ENCODE data around the gene OCIAD2.
"Not testable (repeated sequence)": the region's sequence is repeated elsewhere in the genome, so short reads cannot be mapped to it uniquely, and the experiment has no call there.

The OCIAD2 gene

DNA sequence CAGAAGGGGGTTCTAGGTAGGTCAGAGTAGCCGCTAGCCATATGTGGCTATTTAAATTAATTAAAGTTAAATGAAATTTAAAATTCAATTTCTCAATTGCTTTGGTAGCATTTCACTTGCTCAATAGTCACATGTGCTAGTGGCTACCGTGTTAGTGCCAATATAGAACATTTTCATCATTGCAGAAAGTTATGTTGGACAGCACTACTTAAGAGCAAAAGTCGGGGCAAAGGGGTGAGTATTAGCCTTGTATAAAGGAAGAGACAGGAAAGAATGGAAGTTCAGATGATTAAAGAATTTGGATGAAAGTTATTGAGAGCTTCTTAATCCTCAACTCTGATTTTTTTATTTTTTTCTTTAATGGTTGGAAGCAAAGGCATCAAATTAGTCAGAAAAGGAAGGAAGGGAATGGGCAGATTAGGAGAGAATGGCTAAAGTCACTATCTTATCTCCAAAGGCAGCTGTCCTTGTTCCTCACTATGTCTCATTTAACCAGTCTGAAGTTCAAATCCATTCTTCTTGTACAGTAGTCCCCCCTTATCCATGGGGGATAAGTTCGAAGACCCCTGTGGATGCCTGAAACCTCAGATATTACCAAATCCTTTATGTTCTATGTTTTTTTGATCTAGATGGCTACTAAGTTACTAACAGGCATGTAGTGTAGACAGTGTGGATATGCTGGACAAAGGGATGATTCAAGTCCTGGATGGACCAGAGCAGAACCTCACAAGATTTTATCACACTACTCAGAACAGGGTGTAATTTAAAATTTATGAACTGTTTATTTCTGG lies 52.8 kb downstream of the OCIAD2 start:
- TF ChIP-seq Cebpa-rat (IDR thresholded peaks at IDR 0.05): no peak
- Histone ChIP-seq H4K20me1 (peaks cover 0 to 4% (median 0%) of the 10 kb centered on the region in 11 experiments; a peak in 1 of 22 replicates), H3K27ac (no peak overlapping the region), H3K27me3 (no peaks in the 10 kb centered on the region), H3K4me1 (no peaks in the 10 kb centered on the region), H3K9ac (no peak overlapping the region), H3K4me3 (no peak overlapping the region), H3K4me2 (no peak overlapping the region), H3K9me3 (replicated peaks in 1 of 11) (no peaks in the 10 kb centered on the region), H3K36me3 (peaks cover 81 to 100% (median 95%) of the 10 kb centered on the region in 11 experiments)

DNA sequence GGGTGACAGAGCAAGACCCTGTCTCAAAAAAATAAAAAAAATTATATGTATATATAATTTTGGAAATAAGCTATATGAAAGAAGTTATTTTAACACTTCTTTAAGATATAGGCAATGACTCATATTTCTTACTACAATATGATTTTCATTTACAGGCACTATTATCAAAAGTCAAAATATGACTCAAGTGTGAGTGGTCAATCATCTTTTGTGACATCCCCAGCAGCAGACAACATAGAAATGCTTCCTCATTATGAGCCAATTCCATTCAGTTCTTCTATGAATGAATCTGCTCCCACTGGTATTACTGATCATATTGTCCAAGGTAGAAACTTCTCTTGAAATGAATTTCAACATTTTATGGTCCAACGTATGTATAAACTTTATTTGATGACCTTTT lies 54.9 kb downstream of the OCIAD2 start:
- H3K4me3 ChIP-seq: no peak overlapping the region
- H3K36me3 ChIP-seq: peaks cover 81 to 100% (median 93%) of the 10 kb centered on the region in 11 experiments
- TF ChIP-seq Cebpa-rat (IDR thresholded peaks at IDR 0.05): no peak
- no peak overlapping the region for H3K4me2 ChIP-seq
- H3K4me1 ChIP-seq: no peaks in the 10 kb centered on the region
- H3K27me3 ChIP-seq: no peaks in the 10 kb centered on the region
- H3K9ac ChIP-seq: no peak overlapping the region
- H3K9me3 ChIP-seq (replicated peaks in 1 of 11): peaks cover 0 to 7% (median 0%) of the 10 kb centered on the region in 11 experiments; a peak in 2 of 22 replicates
- peaks cover 0 to 4% (median 0%) of the 10 kb centered on the region in 11 experiments; a peak in 2 of 22 replicates for H4K20me1 ChIP-seq
- H3K27ac ChIP-seq: no peak overlapping the region

DNA sequence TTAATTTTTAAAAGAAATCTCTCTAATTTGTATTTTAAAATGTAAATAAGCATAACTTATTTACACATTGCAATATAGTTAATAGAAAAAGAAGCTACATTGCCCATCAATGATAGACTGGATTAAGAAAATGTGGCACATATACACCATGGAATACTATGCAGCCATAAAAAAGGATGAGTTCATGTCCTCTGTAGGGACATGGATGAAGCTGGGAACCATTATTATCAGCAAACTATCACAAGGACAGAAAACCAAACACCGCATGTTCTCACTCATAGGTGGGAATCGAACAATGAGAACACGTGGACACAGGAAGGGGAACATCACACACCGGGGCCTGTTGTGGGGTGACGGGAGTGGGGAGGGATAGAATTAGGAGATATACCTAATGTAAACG lies 57.8 kb downstream of the OCIAD2 start:
- H3K9me3 ChIP-seq (replicated peaks in 1 of 11); H3K4me1 ChIP-seq; H3K9ac ChIP-seq; H3K27me3 ChIP-seq; H3K27ac ChIP-seq; H3K4me2 ChIP-seq; H3K4me3 ChIP-seq: not testable (repeated sequence)
- peaks cover 90 to 100% (median 95%) of the 10 kb centered on the region in 11 experiments for H3K36me3 ChIP-seq
- peaks cover 0 to 13% (median 0%) of the 10 kb centered on the region in 11 experiments; a peak in 3 of 22 replicates for H4K20me1 ChIP-seq

DNA sequence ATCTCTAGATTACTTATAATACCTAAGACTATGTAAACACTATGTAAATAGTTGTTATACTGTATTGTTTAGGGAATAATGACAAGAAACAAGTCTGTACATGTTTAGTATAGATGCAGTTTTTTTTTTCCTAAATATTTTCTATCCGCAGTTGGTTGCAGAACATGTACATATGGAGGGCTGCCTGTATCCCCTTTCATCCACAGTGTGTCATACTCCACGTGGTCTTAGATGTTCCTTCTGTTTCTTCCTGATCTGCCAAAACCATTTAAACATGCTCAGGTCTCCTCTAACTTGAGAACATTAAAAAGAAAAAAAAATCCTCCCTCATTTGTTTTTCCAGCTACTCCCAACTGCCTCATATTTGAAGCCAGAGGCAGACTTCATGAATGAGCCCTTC lies 61.7 kb downstream of the OCIAD2 start:
- no peak overlapping the region for H3K4me3 ChIP-seq
- no peaks in the 10 kb centered on the region for H3K4me1 ChIP-seq
- TF ChIP-seq Cebpa-rat (IDR thresholded peaks at IDR 0.05): no peak
- no peak overlapping the region for H3K9ac ChIP-seq
- peaks cover 88 to 100% (median 95%) of the 10 kb centered on the region in 11 experiments for H3K36me3 ChIP-seq
- H3K27ac ChIP-seq: no peak overlapping the region
- no peaks in the 10 kb centered on the region for H3K27me3 ChIP-seq
- peaks cover 0 to 9% (median 0%) of the 10 kb centered on the region in 11 experiments; a peak in 3 of 22 replicates for H3K9me3 ChIP-seq (replicated peaks in 1 of 11)
- no peak overlapping the region for H3K4me2 ChIP-seq
- H4K20me1 ChIP-seq: peaks cover 0 to 36% (median 10%) of the 10 kb centered on the region in 11 experiments; a peak in 10 of 22 replicates

DNA sequence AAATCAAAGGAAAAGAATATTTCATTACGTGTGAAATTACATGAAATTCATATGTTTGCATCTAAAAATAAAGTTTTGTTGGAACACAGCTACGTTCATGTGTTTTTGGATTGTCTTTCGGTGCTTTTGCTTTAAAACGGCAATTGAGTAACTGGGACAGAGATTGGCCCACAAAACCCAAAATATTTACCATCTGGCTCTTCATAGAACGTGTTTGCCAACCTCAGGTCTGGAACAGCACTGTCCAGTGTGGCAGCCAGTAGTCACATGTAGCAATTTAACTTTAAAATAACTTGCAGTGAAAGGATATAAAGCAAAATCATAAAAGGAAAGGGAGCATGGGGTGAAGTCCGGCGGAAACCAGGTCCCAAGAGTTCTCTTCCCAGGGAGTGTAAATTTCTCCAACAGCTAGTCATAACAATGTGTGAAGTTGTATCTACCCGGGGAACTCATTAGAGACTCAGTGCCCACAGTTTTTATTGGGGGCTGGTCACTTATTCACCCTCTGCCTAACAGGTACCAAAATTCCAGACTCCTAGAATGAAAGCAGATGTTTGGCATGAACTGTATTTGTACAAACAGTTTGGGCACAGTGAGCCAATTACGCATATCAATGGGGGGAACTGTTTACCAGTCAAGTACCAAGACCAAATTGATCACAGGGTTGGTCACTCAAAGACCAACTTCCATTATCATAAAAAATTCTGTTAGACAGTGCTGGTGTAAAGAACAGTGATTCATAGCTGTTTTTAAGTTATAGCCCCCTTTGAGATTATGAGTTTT lies 65.3 kb downstream of the OCIAD2 start:
- Histone ChIP-seq H3K9ac (no peak overlapping the region), H3K36me3 (peaks cover 95 to 100% (median 99%) of the 10 kb centered on the region in 11 experiments)

DNA sequence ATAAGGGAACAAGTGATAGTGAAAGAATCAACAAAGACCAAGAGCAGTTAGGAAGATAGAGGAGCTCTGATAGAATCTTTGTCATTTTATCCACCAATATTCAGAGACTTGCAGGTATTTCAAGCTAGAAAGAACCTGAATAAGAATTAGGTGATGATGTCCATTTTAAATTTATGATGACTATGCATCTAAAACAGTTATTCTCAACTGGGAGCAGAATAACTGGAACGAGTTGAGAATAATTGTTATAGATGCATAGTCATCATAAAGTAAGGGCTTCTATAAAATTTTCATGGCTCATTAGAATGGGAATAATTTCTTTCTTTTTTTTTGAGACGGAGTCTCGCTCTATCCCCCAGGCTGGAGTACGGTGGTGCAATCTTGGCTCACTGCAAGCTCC lies 69.9 kb downstream of the OCIAD2 start:
- H3K27me3 ChIP-seq: no peaks in the 10 kb centered on the region
- H3K4me1 ChIP-seq: peaks cover 8 to 17% (median 14%) of the 10 kb centered on the region in 10 experiments
- H3K4me2 ChIP-seq: no peak overlapping the region
- H3K27ac ChIP-seq: no peak overlapping the region
- H3K4me3 ChIP-seq: no peak overlapping the region
- peaks cover 80 to 93% (median 88%) of the 10 kb centered on the region in 11 experiments for H3K36me3 ChIP-seq
- TF ChIP-seq Cebpa-rat (IDR thresholded peaks at IDR 0.05): no peak
- H3K9me3 ChIP-seq (replicated peaks in 1 of 11): no peaks in the 10 kb centered on the region
- H3K9ac ChIP-seq: no peak overlapping the region
- H4K20me1 ChIP-seq: peaks cover 0 to 29% (median 10%) of the 10 kb centered on the region in 11 experiments; a peak in 11 of 22 replicates

More for the DNA sequence above, 65.3 kb downstream of the OCIAD2 start:
- no peak overlapping the region for H3K4me2 ChIP-seq
- no peak overlapping the region for H3K4me3 ChIP-seq
- no peaks in the 10 kb centered on the region for H3K4me1 ChIP-seq
- H3K9me3 ChIP-seq (replicated peaks in 1 of 11): peaks cover 0 to 4% (median 0%) of the 10 kb centered on the region in 11 experiments; a peak in 1 of 22 replicates
- peaks cover 0 to 39% (median 10%) of the 10 kb centered on the region in 11 experiments; a peak in 11 of 22 replicates for H4K20me1 ChIP-seq
- H3K27me3 ChIP-seq: no peaks in the 10 kb centered on the region
- H3K27ac ChIP-seq: no peak overlapping the region
- no peak for TF ChIP-seq Cebpa-rat (IDR thresholded peaks at IDR 0.05)

Data from BLaER1 treated with 17β-estradiol and CSF1 and Interleukin-3, amounts not matched to agents 10 nM and 100 nM (cell line).